Uterus (tissue), 2 donors: Measurements from ENCODE around the gene ALG11.

ENCODE experiments used
- CTCF ChIP-seq, 4 experiments: fragments of 200-600 bp in 2 of 4; fragments of 450-650 bp in 2 of 4; sonication (generic) in 2 of 4; IDR thresholded peaks; one replicate each; pipeline ENCODE4 v1.5.1; 2016 to 2019; ENCODE audit warnings: antibody characterized with exemption in 4 of 4, mild to moderate bottlenecking in 2 of 4, moderate library complexity in 1 of 4
- POLR2A ChIP-seq, 2 donors: fragments of 450-650 bp; IDR thresholded peaks; one replicate each; pipeline ENCODE4 v1.6.1; 2016; ENCODE audit warnings: antibody characterized with exemption in 2 of 2, mild to moderate bottlenecking in 1 of 2, moderate library complexity in 1 of 2

- TF ChIP-seq POLR2A (IDR thresholded peaks at IDR 0.05) (no peak), CTCF (IDR thresholded peaks at IDR 0.05) (no peak)
These were observed 12.7 kb upstream of the ALG11 start for GRCh38 chr13:51999510-51999911.
